IMR-90 (cell line): Measurements from ENCODE around the gene STX8. TPM values are rescaled to one million over a fixed set of nuclear protein-coding genes. Genes with fewer than 3 reads are reported as not detected.

Source experiments
- ATAC-seq: fragments of 200-7000 bp; cut with Tn5 transposase; 2 replicates; pipeline ENCODE4 v1.9.1; 2020; ENCODE audit warnings: low read depth, mild to moderate bottlenecking, moderate library complexity
- BruUV-seq: library from RNA; stranded (reverse); fragments of 400-500 nt; replicated peaks from 2 replicates; lab custom pipeline; 2021; lab: Mats Ljungman, UMichigan
- CTCF ChIA-PET: fragments of 300-600 bp; formaldehyde crosslinking; extraction: SDS; loops from one replicate; lab custom pipeline; 2021; ENCODE audit warnings: antibody characterized with exemption; lab: Yijun Ruan, JAX
- POLR2A ChIA-PET: fragments of 300-600 bp; sonication (Branson Sonifier 250); formaldehyde crosslinking; loops from one replicate; lab custom pipeline; 2022; ENCODE audit warnings: antibody characterized with exemption; ENCODE audit not compliant: unreplicated experiment; lab: Charles Lee
- DNase-seq: peaks from one replicate; pipeline ENCODE4 v3.0.0; 2013
- H2AFZ ChIP-seq: replicated peaks from 2 replicates; pipeline ENCODE3; 2013; ENCODE audit warnings: low read length, mild to moderate bottlenecking; ENCODE audit not compliant: poor library complexity
- H2AK5ac ChIP-seq: 2 replicates; pipeline ENCODE4 v1.6.1; 2013; ENCODE audit warnings: low read depth, low read length, inconsistent platforms
- H2AK9ac ChIP-seq: replicated peaks from 2 replicates; pipeline ENCODE3; 2013; ENCODE audit warnings: mild to moderate bottlenecking, low read depth, low read length, moderate library complexity; ENCODE audit not compliant: poor library complexity
- H2BK120ac ChIP-seq: 2 replicates; pipeline ENCODE4 v1.6.1; 2013; ENCODE audit warnings: low read depth, low read length, inconsistent platforms
- H2BK15ac ChIP-seq: 3 replicates; pipeline ENCODE4 v1.6.1; 2013; ENCODE audit warnings: low read depth, low read length, inconsistent platforms
- H2BK20ac ChIP-seq: 2 replicates; pipeline ENCODE4 v1.6.1; 2013; ENCODE audit warnings: low read depth, mild to moderate bottlenecking, inconsistent platforms, low read length, moderate library complexity
- H2BK5ac ChIP-seq: 2 replicates; pipeline ENCODE4 v1.6.1; 2013; ENCODE audit warnings: mild to moderate bottlenecking, low read depth, low read length, inconsistent platforms; ENCODE audit not compliant: poor library complexity, severe bottlenecking
- H3K14ac ChIP-seq: replicated peaks from 2 replicates; pipeline ENCODE4 v1.6.1; 2013; ENCODE audit warnings: low read depth, low read length, inconsistent platforms
- H3K18ac ChIP-seq: 2 replicates; pipeline ENCODE4 v1.6.1; 2013; ENCODE audit warnings: low read depth, low read length, control low read depth
- H3K23ac ChIP-seq: 2 replicates; pipeline ENCODE4 v1.6.1; 2013; ENCODE audit warnings: low read depth, low read length, inconsistent platforms
- H3K27ac ChIP-seq: 2 replicates; pipeline ENCODE4 v1.5.1; 2013; ENCODE audit warnings: mild to moderate bottlenecking, control low read depth, low read length; ENCODE audit not compliant: insufficient read depth
- H3K27me3 ChIP-seq: 2 replicates; pipeline ENCODE4 v1.6.1; 2013; ENCODE audit warnings: low read length; ENCODE audit not compliant: control insufficient read depth, insufficient read depth
- H3K36me3 ChIP-seq: 2 replicates; pipeline ENCODE4 v1.6.1; 2013; ENCODE audit warnings: low read length, mixed read lengths; ENCODE audit not compliant: control insufficient read depth, insufficient read depth
- H3K4ac ChIP-seq: 2 replicates; pipeline ENCODE4 v1.6.1; 2013; ENCODE audit warnings: low read depth, low read length, inconsistent platforms
- H3K4me1 ChIP-seq: 2 replicates; pipeline ENCODE4 v1.6.1; 2013; ENCODE audit warnings: low read length, mixed read lengths; ENCODE audit not compliant: control insufficient read depth, insufficient read depth
- H3K4me2 ChIP-seq: 2 replicates; pipeline ENCODE4 v1.6.1; 2013; ENCODE audit warnings: low read depth, mild to moderate bottlenecking, control low read depth, low read length, moderate library complexity
- H3K4me3 ChIP-seq: 2 replicates; pipeline ENCODE4 v1.5.1; 2013; ENCODE audit warnings: low read depth, mild to moderate bottlenecking, control low read depth, low read length, moderate library complexity; ENCODE audit not compliant: insufficient read depth
- H3K56ac ChIP-seq: 2 replicates; pipeline ENCODE4 v1.6.1; 2013; ENCODE audit warnings: low read length, inconsistent platforms; ENCODE audit not compliant: insufficient read depth; ENCODE audit errors: extremely low read depth
- H3K79me1 ChIP-seq, 2 experiments: 2 replicates each; pipeline ENCODE4 v1.6.1; 2013; ENCODE audit warnings: low read length in 2 of 2, inconsistent platforms in 1 of 2, low read depth in 1 of 2
- H3K9ac ChIP-seq: 2 replicates; pipeline ENCODE4 v1.6.1; 2013; ENCODE audit warnings: low read depth, low read length, control low read depth
- H3K9me1 ChIP-seq: 2 replicates; pipeline ENCODE4 v1.6.1; 2013; ENCODE audit warnings: low read length, inconsistent platforms; ENCODE audit not compliant: insufficient read depth
- H3K9me3 ChIP-seq: 2 replicates; pipeline ENCODE4 v1.6.1; 2013; ENCODE audit warnings: low read length; ENCODE audit not compliant: control insufficient read depth, insufficient read depth
- H4K20me1 ChIP-seq: 2 replicates; pipeline ENCODE4 v1.6.1; 2013; ENCODE audit warnings: low read length, inconsistent platforms; ENCODE audit not compliant: insufficient read depth
- H4K5ac ChIP-seq: 2 replicates; pipeline ENCODE4 v1.6.1; 2013; ENCODE audit warnings: mild to moderate bottlenecking, low read depth, low read length, control low read depth
- H4K8ac ChIP-seq, 2 experiments: 2 replicates each; pipeline ENCODE4 v1.6.1; 2013; ENCODE audit warnings: low read depth in 2 of 2, low read length in 2 of 2, control low read depth in 1 of 2, inconsistent platforms in 1 of 2
- H4K91ac ChIP-seq: 2 replicates; pipeline ENCODE4 v1.6.1; 2013; ENCODE audit warnings: low read depth, low read length, inconsistent platforms; ENCODE audit not compliant: insufficient read depth
- CHD1 ChIP-seq: IDR thresholded peaks from 2 replicates; pipeline ENCODE4 v1.6.1; 2012; ENCODE audit warnings: low read depth, low read length, improper control_type of control experiment
- NFE2L2 ChIP-seq: fragments of 150-350 bp; IDR thresholded peaks from 2 replicates; pipeline ENCODE4 v1.6.1; 2016; ENCODE audit warnings: low read depth, mild to moderate bottlenecking, low read length
- RAD21 ChIP-seq: IDR thresholded peaks from 2 replicates; pipeline ENCODE4 v1.6.1; 2012; ENCODE audit warnings: low read length, improper control_type of control experiment
- RCOR1 ChIP-seq: IDR thresholded peaks from 2 replicates; pipeline ENCODE4 v1.6.1; 2012; ENCODE audit warnings: mild to moderate bottlenecking, low read length, improper control_type of control experiment; ENCODE audit not compliant: insufficient replicate concordance
- WGBS, 2 experiments: methylation state at CpG; one replicate each; pipeline versions ENCODE4 v1.1.5 to v1.1.7; 2013; ENCODE audit warnings: missing lambda C conversion rate in 2 of 2; ENCODE audit not compliant: insufficient read length in 1 of 2; ENCODE audit errors: extremely low coverage in 2 of 2; 5-methylcytosine and 5-hydroxymethylcytosine counted together
- dilution Hi-C: fragments of 300-500 bp; cut with HindIII; formaldehyde crosslinking; loops from one replicate; pipeline ENCODE4 v1.14.3; 2018; ENCODE audit warnings: low sequenced_read_pairs; ENCODE audit not compliant: unreplicated experiment
- in situ Hi-C: fragments of 300-500 bp; cut with MboI; formaldehyde crosslinking; loops from 3 replicates; pipeline ENCODE4 v1.14.3; 2019; ENCODE audit warnings: low sequenced_read_pairs, inconsistent platforms, mixed read lengths
- intact Hi-C: fragments of 100-400 bp; cut with micrococcal nuclease; formaldehyde crosslinking; loops from 2 replicates; pipeline ENCODE4 v1.10.0; 2022
- polyA plus RNA-seq, 3 experiments: library from polyadenylated mRNA; depleted of rRNA; stranded (reverse); fragments of >200 nt; gene quantifications; 2 replicates each; pipeline ENCODE4 v1.2.3, GENCODE V29; 2012; ENCODE audit warnings: low replicate concordance in 1 of 3
- total RNA-seq: library from RNA; depleted of rRNA; stranded (reverse); fragments of >200 nt; gene quantifications from 2 replicates; pipeline ENCODE4 v1.2.3, GENCODE V29; 2012
- TF ChIP-seq, protein P1 (sequence below): fragments of 150-350 bp; IDR thresholded peaks from 2 replicates; pipeline ENCODE4 v1.6.1; 2016; ENCODE audit warnings: low read depth, mild to moderate bottlenecking, low read length, moderate library complexity, borderline replicate concordance

The STX8 gene
- total and polyA plus RNA-seq, 2 of the 4 experiments (the other 2 are of a cell fraction) = 26.5 to 47.0 TPM

DNA sequence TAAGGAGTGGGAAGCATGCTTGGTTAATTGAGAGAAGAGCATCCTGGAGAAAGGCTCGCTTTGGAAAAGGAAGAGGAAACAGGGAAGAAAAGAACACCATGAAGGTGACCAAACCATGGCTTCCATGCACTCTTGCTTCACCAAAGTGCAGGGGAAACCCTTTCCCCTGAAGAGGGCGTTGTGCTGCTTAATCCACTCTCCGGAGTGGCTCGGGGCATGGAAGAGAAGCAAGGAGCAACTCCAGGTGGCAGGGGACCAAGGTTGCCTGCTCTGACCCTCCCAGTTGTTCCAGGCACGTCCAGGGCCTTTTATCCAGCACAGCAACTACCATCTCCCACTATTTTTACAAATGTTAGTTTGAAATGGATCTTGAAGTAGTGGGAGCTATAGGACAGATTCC lies 108.1 kb downstream of the STX8 start:
- DNase-seq (no peak), ATAC-seq (no peak)
- no TSS peak for BruUV-seq

More for the DNA sequence above, 108.1 kb downstream of the STX8 start:
- intact Hi-C loops (no loop called here), in situ Hi-C loops (no loop called here), dilution Hi-C loops (no loop called here)
- Histone ChIP-seq H4K5ac (no peak overlapping the region), H2AFZ (no peak overlapping the region), H2BK15ac (no peak overlapping the region), H3K9me3 (no peaks in the 10 kb centered on the region), H3K4me1 (no peaks in the 10 kb centered on the region), H2AK9ac (no peak overlapping the region), H3K4me2 (no peak overlapping the region), H4K8ac (no peak overlapping the region), H3K4me3 (no peak overlapping the region), H4K20me1 (no peaks in the 10 kb centered on the region), H3K4ac (no peak overlapping the region), H2BK120ac (no peak overlapping the region), H3K9me1 (no peaks in the 10 kb centered on the region), H3K79me1 (no peaks in the 10 kb centered on the region), H2BK20ac (no peak overlapping the region), H3K27me3 (no peaks in the 10 kb centered on the region), H3K36me3 (0 out of 2 replicates have a peak, but pooled peaks cover 1% of the 10 kb centered on the region), H3K18ac (no peak overlapping the region), H3K23ac (no peak overlapping the region), H3K27ac (no peak overlapping the region), H3K14ac (no peak overlapping the region), H2BK5ac (no peak overlapping the region), H3K9ac (no peak overlapping the region), H2AK5ac (no peak overlapping the region), H4K91ac (no peak overlapping the region), H3K56ac (no peak overlapping the region)
- no peak for TF ChIP-seq RAD21
- TF ChIP-seq, protein P1, sequence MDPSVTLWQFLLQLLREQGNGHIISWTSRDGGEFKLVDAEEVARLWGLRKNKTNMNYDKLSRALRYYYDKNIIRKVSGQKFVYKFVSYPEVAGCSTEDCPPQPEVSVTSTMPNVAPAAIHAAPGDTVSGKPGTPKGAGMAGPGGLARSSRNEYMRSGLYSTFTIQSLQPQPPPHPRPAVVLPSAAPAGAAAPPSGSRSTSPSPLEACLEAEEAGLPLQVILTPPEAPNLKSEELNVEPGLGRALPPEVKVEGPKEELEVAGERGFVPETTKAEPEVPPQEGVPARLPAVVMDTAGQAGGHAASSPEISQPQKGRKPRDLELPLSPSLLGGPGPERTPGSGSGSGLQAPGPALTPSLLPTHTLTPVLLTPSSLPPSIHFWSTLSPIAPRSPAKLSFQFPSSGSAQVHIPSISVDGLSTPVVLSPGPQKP = no peak
- no peak for TF ChIP-seq NFE2L2
- TF ChIP-seq CHD1 = no peak
- TF ChIP-seq RCOR1 = no peak
- ChIA-PET CTCF (no interaction called here), POLR2A (no interaction called here)
- WGBS, 2 experiments = no CpG with 5 or more reads among the region's 5 CpGs
